GM12891 (cell line): ENCODE results near the gene SMG7.

ENCODE experiments used
- DNase-seq: peaks from one replicate; pipeline ENCODE4 v3.0.0; 2011; ENCODE audit warnings: low spot score; ENCODE audit not compliant: insufficient read length
- FAIRE-seq: peaks from 2 replicates; lab custom pipeline; 2011; peaks lifted over from hg19 to GRCh38; lab: Jason Lieb, UNC
- PAX5 ChIP-seq: IDR thresholded peaks from 2 replicates; pipeline ENCODE4 v1.6.1; 2011; ENCODE audit warnings: low read length, moderate library complexity, mild to moderate bottlenecking; ENCODE audit not compliant: insufficient read depth, severe bottlenecking
- POLR2A ChIP-seq: IDR thresholded peaks from 2 replicates; pipeline ENCODE4 v1.6.1; 2011; ENCODE audit warnings: low read depth, low read length, control low read depth
- POLR2AphosphoS5 ChIP-seq: IDR thresholded peaks from 2 replicates; pipeline ENCODE4 v1.6.1; 2011; ENCODE audit warnings: low read depth, low read length, control low read depth
- POU2F2 ChIP-seq: IDR thresholded peaks from 2 replicates; pipeline ENCODE4 v1.6.1; 2011; ENCODE audit warnings: low read depth, mild to moderate bottlenecking, control low read depth, low read length, moderate library complexity
- SPI1 ChIP-seq: IDR thresholded peaks from 2 replicates; pipeline ENCODE4 v1.6.1; 2011; ENCODE audit warnings: low read depth, low read length, control low read depth
- TAF1 ChIP-seq: IDR thresholded peaks from 2 replicates; pipeline ENCODE4 v1.6.1; 2011; ENCODE audit warnings: low read depth, low read length, control low read depth

SMG7 gene

DNA sequence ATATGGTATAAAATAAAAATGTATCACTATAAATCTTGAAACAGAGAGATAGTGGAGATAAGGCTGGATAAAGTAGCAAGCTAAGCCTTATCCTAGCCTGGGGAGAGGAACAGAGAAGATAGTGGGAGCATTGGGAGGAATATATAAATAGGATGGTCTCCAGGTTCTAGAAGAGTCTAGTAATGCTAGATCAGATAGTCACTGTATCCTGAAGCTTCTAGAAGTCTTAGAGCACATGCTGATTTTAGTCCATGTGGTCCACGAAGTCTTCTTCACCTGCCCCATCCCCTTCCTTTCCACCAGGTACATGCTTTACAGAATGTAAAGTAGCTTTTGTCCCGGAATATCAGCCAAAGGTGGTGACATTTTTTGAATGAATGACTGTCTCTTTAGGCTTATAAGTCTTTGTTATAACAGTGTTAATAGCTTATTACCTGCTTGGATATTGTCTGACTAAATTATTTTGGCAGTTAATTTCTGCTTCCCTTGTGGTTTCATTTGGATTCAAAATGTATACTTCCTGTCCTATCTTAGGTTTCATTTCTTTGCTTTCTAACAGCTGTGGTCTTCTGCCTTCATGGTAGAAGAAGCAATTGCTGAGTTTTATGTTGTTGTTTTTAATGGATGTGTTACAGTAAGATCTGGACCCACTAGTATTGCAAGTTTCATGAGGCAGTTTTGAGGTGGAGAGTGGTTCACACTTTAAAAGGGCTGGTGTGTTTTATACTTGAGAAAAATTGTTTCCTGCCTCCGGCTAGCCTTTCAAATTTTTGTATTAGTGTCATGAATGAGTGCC, 5.9 kb downstream of the SMG7 start:
- FAIRE-seq (peak; percentile 83), DNase-seq (no peak)

DNA sequence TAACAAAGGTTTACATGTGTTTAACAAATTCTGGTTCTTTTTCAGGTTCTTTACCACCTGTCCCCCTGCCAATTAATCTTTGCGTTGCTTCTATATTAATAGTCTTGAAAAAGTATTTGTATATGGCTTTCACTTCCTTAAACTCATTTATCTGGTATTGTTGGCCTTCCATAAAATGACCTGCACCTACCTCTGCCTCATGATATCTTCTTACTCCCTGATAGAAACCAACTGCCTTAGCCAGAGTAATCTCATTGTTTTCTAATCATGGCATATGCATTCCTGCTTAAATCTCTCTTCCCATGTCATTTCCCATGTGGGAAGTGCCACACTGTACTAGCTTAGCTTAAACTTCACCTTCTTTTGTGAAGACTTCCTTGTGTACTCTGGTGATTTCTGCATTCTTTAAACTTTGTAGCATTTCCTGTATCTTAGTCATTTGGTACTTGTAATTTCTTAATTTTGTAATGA, 8.7 kb downstream of the SMG7 start:
- TF ChIP-seq SPI1 (peak; percentile 94), POLR2AphosphoS5 (no peak), POLR2A (no peak), TAF1 (no peak)
- peak; percentile 85 for FAIRE-seq
- DNase-seq: no peak

More for the DNA sequence above, 5.9 kb downstream of the SMG7 start:
- TF ChIP-seq POLR2AphosphoS5 (no peak), POU2F2 (no peak), PAX5 (no peak), SPI1 (no peak), TAF1 (no peak), POLR2A (no peak)

DNA sequence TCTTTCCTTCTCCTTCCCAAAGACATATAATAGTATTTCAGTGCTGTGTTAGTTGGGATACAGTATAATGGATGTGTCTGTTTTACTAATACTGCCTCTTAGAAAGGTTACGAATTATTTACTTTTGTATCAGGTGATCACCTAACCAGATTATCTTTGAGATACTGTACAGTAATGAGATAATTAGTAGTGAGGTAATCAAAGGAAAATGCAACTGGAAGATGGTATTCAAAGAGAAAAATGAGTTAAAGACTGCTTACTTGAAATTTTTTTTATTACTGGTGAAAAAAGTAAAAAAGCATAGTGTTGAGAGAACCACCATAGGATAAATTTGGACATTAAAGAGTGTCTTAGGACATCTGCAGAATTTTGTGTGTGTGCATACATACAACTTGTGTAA, 10.9 kb downstream of the SMG7 start:
- DNase-seq (no peak), FAIRE-seq (no peak)
- no peak for TF ChIP-seq PAX5
- no peak for TF ChIP-seq SPI1
- no peak for TF ChIP-seq POU2F2
- TF ChIP-seq POLR2AphosphoS5: no peak
- TF ChIP-seq POLR2A: no peak
- no peak for TF ChIP-seq TAF1

DNA sequence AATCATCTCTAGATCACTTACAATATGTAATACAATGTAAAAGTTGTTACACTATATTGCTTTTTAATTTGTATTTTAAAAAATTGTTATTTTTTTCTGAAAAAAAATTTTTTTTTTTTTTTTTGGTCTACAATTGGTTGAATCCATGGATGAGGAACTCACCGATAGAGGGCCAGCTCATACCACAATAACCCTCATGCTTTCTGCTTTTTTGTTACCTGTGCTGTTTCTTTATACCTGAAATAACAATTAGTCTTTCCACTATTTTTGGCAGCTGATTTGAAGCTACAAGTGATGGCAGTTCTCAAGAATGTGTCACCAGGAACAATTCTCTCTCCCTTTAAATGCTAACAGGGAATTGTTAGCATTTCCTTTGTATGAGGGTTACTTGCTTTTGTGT, 12.0 kb downstream of the SMG7 start:
- DNase-seq (no peak), FAIRE-seq (no peak)
- no peak for TF ChIP-seq SPI1
- no peak for TF ChIP-seq POU2F2
- no peak for TF ChIP-seq PAX5
- no peak for TF ChIP-seq POLR2A

DNA sequence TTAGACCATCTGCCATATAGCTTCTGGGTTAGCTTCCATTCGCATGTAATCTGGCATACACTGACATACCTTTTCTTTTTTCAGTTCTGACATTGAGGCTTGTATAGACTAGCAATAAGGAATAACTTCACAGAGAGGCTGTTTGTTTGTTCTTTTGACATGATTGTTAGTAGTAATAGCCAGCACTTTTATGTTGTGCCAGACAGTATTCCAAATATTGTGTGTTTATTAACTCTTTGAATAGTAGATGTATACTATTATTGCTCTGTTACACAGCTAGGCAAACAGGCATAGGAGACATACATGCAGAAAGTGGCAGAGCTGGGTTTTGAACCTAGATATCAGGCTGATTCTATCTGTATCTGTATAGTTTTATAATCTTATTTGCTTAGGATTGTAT, 12.6 kb downstream of the SMG7 start:
- DNase-seq (no peak), FAIRE-seq (no peak)
- no peak for TF ChIP-seq PAX5
- TF ChIP-seq POLR2A: no peak
- no peak for TF ChIP-seq POU2F2
- no peak for TF ChIP-seq POLR2AphosphoS5
- TF ChIP-seq SPI1: no peak
- TF ChIP-seq TAF1: no peak

DNA sequence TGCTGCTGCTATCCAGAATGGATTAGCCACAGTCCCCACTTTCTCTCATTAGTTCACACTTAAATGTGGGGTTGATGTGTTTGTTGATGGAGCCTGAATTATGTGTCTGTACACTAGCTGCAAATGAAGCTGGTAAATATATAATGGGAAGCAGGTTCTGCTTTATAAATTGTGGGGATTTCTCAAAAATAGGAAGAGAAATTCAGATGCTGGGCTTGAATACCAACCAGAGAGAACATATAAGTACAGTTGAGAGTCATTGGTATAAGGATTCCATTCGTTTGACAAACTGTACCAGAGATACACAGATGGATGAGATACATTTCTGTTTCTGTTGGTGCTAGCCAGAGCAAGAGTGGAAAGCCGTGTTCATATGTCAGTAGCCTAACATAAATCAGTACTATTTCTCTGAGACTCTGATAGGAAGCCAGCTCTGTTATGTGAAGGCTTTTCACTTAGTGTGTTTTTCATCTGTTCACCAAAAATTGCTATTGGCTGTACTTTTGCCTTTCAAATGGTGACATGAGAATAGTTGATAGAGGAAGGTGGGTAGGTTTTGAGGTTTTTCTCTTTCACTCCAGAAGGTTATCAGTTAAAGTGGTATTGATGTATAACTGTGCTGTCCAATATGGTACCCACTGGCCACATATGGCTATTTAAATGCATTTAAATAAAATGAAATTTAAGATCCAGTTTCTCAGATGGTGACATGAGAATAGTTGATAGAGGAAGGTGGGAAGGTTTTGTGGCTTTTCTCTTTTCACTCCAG, 15.6 kb downstream of the SMG7 start:
- no peak for FAIRE-seq
- no peak for DNase-seq
- no peak for TF ChIP-seq PAX5
- TF ChIP-seq TAF1: no peak
- TF ChIP-seq POLR2AphosphoS5: no peak
- no peak for TF ChIP-seq SPI1
- no peak for TF ChIP-seq POLR2A
- no peak for TF ChIP-seq POU2F2

DNA sequence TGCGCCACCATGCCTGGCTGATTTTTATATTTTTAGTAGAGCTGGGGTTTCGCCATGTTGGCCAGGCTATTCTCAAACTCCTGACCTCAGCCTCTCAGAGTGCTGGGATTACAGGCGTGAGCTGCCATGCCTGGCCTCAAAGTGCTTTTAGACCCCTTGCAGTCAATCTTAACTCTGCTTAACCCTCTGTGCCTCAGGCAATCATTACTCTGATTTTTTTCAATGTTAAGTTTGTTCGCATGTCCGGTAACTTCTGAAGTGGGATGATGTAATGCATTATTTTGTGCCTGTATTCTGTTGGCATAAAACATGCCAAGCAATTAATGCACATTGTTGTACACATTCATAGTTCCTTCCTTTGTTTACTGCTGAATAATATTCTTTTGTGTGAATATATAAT, 18.6 kb downstream of the SMG7 start:
- no peak for DNase-seq
- TF ChIP-seq SPI1 (no peak), PAX5 (no peak), POLR2AphosphoS5 (no peak), TAF1 (no peak), POLR2A (no peak), POU2F2 (no peak)
- no peak for FAIRE-seq

DNA sequence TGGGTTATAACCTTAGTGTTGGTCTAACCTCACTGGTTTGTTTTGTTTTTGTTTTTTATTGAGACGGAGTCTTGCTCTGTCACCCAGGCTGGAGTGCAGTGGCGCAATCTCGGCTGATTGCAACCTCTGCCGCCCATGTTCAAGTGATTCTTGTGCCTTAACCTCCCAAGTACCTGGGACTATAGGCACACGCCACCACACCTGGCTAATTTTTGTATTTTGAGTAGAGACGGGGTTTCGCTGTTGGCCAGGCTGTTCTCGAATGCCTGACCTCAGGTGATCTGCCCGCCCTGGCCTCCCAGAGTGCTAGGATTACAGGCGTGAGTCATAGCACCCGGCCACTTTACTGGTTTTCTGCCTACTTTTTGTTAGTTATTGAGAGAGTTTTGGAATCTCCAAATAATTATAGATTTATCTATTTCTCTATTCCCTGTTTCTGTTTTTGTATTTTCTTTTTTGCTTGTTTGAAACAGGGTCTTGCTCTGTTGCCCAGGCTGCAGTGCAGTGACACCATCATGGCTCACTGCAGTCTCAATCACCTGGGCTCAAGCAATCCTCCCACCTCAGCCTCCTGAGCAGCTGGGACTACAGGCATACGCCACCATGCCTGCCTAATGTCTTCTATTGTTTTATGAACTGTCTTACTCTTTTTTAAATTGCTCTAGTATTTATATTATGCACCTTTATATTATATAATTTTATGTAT, 21.4 kb downstream of the SMG7 start:
- DNase-seq: no peak
- no peak for TF ChIP-seq TAF1
- TF ChIP-seq SPI1: no peak
- FAIRE-seq: no peak

DNA sequence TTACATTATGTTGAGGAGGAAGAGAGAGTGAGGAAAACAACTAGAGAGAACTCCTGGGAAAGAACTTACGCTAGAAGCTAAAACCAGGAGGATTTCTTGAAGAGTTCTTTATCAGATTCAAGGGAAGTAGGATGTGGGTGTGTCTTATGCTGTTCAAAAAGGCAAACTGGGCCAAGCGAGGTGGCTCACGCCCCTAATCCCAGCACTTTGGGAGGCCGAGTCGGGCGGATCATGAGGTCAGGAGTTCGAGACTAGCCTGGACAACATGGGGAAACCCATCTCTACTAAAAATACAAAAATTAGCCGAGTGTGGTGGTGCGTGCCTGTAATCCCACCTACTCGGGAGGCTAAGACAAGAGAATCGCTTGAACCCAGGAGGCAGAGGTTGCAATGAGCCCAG, 23.1 kb downstream of the SMG7 start:
- TF ChIP-seq POU2F2: no peak
- DNase-seq (no peak), FAIRE-seq (peak; percentile 31)

DNA sequence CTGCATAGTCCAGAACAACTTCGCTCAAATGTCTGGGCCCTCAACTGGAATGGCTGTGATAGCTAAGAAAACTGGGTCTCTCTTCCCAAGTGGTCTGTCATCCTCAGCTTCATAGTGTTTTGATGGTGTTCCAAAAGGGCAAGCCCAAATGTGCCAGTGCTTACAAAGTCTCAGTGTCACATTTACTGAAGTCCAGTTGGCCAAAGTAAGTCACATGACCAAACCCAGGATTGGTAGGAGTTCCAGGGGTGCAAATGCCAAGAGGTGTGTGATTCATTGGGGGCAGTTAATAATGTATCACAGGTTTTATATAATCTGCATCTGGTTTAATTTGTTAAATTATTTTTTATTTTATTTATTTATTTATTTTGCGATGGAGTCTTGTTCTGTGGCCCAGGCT, 24.9 kb downstream of the SMG7 start:
- DNase-seq (no peak), FAIRE-seq (no peak)
- TF ChIP-seq PAX5 (no peak), POU2F2 (no peak), POLR2AphosphoS5 (no peak), SPI1 (no peak), TAF1 (no peak), POLR2A (no peak)
